IMR-90 (cell line): Measurements from ENCODE around the gene KRT1. TPM values are rescaled to one million over a fixed set of nuclear protein-coding genes. Genes with fewer than 3 reads are reported as not detected.

Source experiments
- ATAC-seq: fragments of 200-7000 bp; cut with Tn5 transposase; 2 replicates; pipeline ENCODE4 v1.9.1; 2020; ENCODE audit warnings: low read depth, mild to moderate bottlenecking, moderate library complexity
- BruUV-seq: library from RNA; stranded (reverse); fragments of 400-500 nt; replicated peaks from 2 replicates; lab custom pipeline; 2021; lab: Mats Ljungman, UMichigan
- CTCF ChIA-PET: fragments of 300-600 bp; formaldehyde crosslinking; extraction: SDS; loops from one replicate; lab custom pipeline; 2021; ENCODE audit warnings: antibody characterized with exemption; lab: Yijun Ruan, JAX
- POLR2A ChIA-PET: fragments of 300-600 bp; sonication (Branson Sonifier 250); formaldehyde crosslinking; loops from one replicate; lab custom pipeline; 2022; ENCODE audit warnings: antibody characterized with exemption; ENCODE audit not compliant: unreplicated experiment; lab: Charles Lee
- DNase-seq: peaks from one replicate; pipeline ENCODE4 v3.0.0; 2013
- H2AFZ ChIP-seq: replicated peaks from 2 replicates; pipeline ENCODE3; 2013; ENCODE audit warnings: low read length, mild to moderate bottlenecking; ENCODE audit not compliant: poor library complexity
- H2AK5ac ChIP-seq: 2 replicates; pipeline ENCODE4 v1.6.1; 2013; ENCODE audit warnings: low read depth, low read length, inconsistent platforms
- H2AK9ac ChIP-seq: replicated peaks from 2 replicates; pipeline ENCODE3; 2013; ENCODE audit warnings: mild to moderate bottlenecking, low read depth, low read length, moderate library complexity; ENCODE audit not compliant: poor library complexity
- H2BK120ac ChIP-seq: 2 replicates; pipeline ENCODE4 v1.6.1; 2013; ENCODE audit warnings: low read depth, low read length, inconsistent platforms
- H2BK15ac ChIP-seq: 3 replicates; pipeline ENCODE4 v1.6.1; 2013; ENCODE audit warnings: low read depth, low read length, inconsistent platforms
- H2BK20ac ChIP-seq: 2 replicates; pipeline ENCODE4 v1.6.1; 2013; ENCODE audit warnings: low read depth, mild to moderate bottlenecking, inconsistent platforms, low read length, moderate library complexity
- H2BK5ac ChIP-seq: 2 replicates; pipeline ENCODE4 v1.6.1; 2013; ENCODE audit warnings: mild to moderate bottlenecking, low read depth, low read length, inconsistent platforms; ENCODE audit not compliant: poor library complexity, severe bottlenecking
- H3K14ac ChIP-seq: replicated peaks from 2 replicates; pipeline ENCODE4 v1.6.1; 2013; ENCODE audit warnings: low read depth, low read length, inconsistent platforms
- H3K18ac ChIP-seq: 2 replicates; pipeline ENCODE4 v1.6.1; 2013; ENCODE audit warnings: low read depth, low read length, control low read depth
- H3K23ac ChIP-seq: 2 replicates; pipeline ENCODE4 v1.6.1; 2013; ENCODE audit warnings: low read depth, low read length, inconsistent platforms
- H3K27ac ChIP-seq: 2 replicates; pipeline ENCODE4 v1.5.1; 2013; ENCODE audit warnings: mild to moderate bottlenecking, control low read depth, low read length; ENCODE audit not compliant: insufficient read depth
- H3K27me3 ChIP-seq: 2 replicates; pipeline ENCODE4 v1.6.1; 2013; ENCODE audit warnings: low read length; ENCODE audit not compliant: control insufficient read depth, insufficient read depth
- H3K36me3 ChIP-seq: 2 replicates; pipeline ENCODE4 v1.6.1; 2013; ENCODE audit warnings: low read length, mixed read lengths; ENCODE audit not compliant: control insufficient read depth, insufficient read depth
- H3K4ac ChIP-seq: 2 replicates; pipeline ENCODE4 v1.6.1; 2013; ENCODE audit warnings: low read depth, low read length, inconsistent platforms
- H3K4me1 ChIP-seq: 2 replicates; pipeline ENCODE4 v1.6.1; 2013; ENCODE audit warnings: low read length, mixed read lengths; ENCODE audit not compliant: control insufficient read depth, insufficient read depth
- H3K4me2 ChIP-seq: 2 replicates; pipeline ENCODE4 v1.6.1; 2013; ENCODE audit warnings: low read depth, mild to moderate bottlenecking, control low read depth, low read length, moderate library complexity
- H3K4me3 ChIP-seq: 2 replicates; pipeline ENCODE4 v1.5.1; 2013; ENCODE audit warnings: low read depth, mild to moderate bottlenecking, control low read depth, low read length, moderate library complexity; ENCODE audit not compliant: insufficient read depth
- H3K56ac ChIP-seq: 2 replicates; pipeline ENCODE4 v1.6.1; 2013; ENCODE audit warnings: low read length, inconsistent platforms; ENCODE audit not compliant: insufficient read depth; ENCODE audit errors: extremely low read depth
- H3K79me1 ChIP-seq, 2 experiments: 2 replicates each; pipeline ENCODE4 v1.6.1; 2013; ENCODE audit warnings: low read length in 2 of 2, inconsistent platforms in 1 of 2, low read depth in 1 of 2
- H3K9ac ChIP-seq: 2 replicates; pipeline ENCODE4 v1.6.1; 2013; ENCODE audit warnings: low read depth, low read length, control low read depth
- H3K9me1 ChIP-seq: 2 replicates; pipeline ENCODE4 v1.6.1; 2013; ENCODE audit warnings: low read length, inconsistent platforms; ENCODE audit not compliant: insufficient read depth
- H3K9me3 ChIP-seq: 2 replicates; pipeline ENCODE4 v1.6.1; 2013; ENCODE audit warnings: low read length; ENCODE audit not compliant: control insufficient read depth, insufficient read depth
- H4K20me1 ChIP-seq: 2 replicates; pipeline ENCODE4 v1.6.1; 2013; ENCODE audit warnings: low read length, inconsistent platforms; ENCODE audit not compliant: insufficient read depth
- H4K5ac ChIP-seq: 2 replicates; pipeline ENCODE4 v1.6.1; 2013; ENCODE audit warnings: mild to moderate bottlenecking, low read depth, low read length, control low read depth
- H4K8ac ChIP-seq, 2 experiments: 2 replicates each; pipeline ENCODE4 v1.6.1; 2013; ENCODE audit warnings: low read depth in 2 of 2, low read length in 2 of 2, control low read depth in 1 of 2, inconsistent platforms in 1 of 2
- H4K91ac ChIP-seq: 2 replicates; pipeline ENCODE4 v1.6.1; 2013; ENCODE audit warnings: low read depth, low read length, inconsistent platforms; ENCODE audit not compliant: insufficient read depth
- BHLHE40 ChIP-seq: fragments of 150-350 bp; IDR thresholded peaks from 2 replicates; pipeline ENCODE4 v1.6.1; 2016; ENCODE audit warnings: mild to moderate bottlenecking, low read depth, low read length
- CEBPB ChIP-seq: IDR thresholded peaks from 2 replicates; pipeline ENCODE4 v1.6.1; 2012; ENCODE audit warnings: low read depth, low read length, improper control_type of control experiment
- CHD1 ChIP-seq: IDR thresholded peaks from 2 replicates; pipeline ENCODE4 v1.6.1; 2012; ENCODE audit warnings: low read depth, low read length, improper control_type of control experiment
- CTCF ChIP-seq: conservative IDR thresholded peaks from 2 replicates; pipeline ENCODE4 v1.5.1; 2012; ENCODE audit warnings: mild to moderate bottlenecking, low read depth, low read length, improper control_type of control experiment
- ELK1 ChIP-seq: fragments of 150-350 bp; IDR thresholded peaks from 2 replicates; pipeline ENCODE4 v1.6.1; 2016; ENCODE audit warnings: low read depth, mild to moderate bottlenecking, low read length, moderate library complexity, borderline replicate concordance
- FOS ChIP-seq: fragments of 150-350 bp; IDR thresholded peaks from 2 replicates; pipeline ENCODE4 v1.6.1; 2016; ENCODE audit warnings: low read depth, low read length
- MAFK ChIP-seq: IDR thresholded peaks from 2 replicates; pipeline ENCODE4 v1.6.1; 2012; ENCODE audit warnings: low read depth, low read length, improper control_type of control experiment
- MAZ ChIP-seq: IDR thresholded peaks from 2 replicates; pipeline ENCODE4 v1.6.1; 2012; ENCODE audit warnings: low read depth, mild to moderate bottlenecking, low read length, improper control_type of control experiment, moderate library complexity, borderline replicate concordance
- MXI1 ChIP-seq: IDR thresholded peaks from 2 replicates; pipeline ENCODE4 v1.6.1; 2012; ENCODE audit warnings: low read depth, mild to moderate bottlenecking, low read length, moderate library complexity, borderline replicate concordance
- NFE2L2 ChIP-seq: fragments of 150-350 bp; IDR thresholded peaks from 2 replicates; pipeline ENCODE4 v1.6.1; 2016; ENCODE audit warnings: low read depth, mild to moderate bottlenecking, low read length
- POLR2A ChIP-seq: IDR thresholded peaks from 2 replicates; pipeline ENCODE4 v1.6.1; 2012; ENCODE audit warnings: mild to moderate bottlenecking, low read depth, low read length
- RAD21 ChIP-seq: IDR thresholded peaks from 2 replicates; pipeline ENCODE4 v1.6.1; 2012; ENCODE audit warnings: low read length, improper control_type of control experiment
- RCOR1 ChIP-seq: IDR thresholded peaks from 2 replicates; pipeline ENCODE4 v1.6.1; 2012; ENCODE audit warnings: mild to moderate bottlenecking, low read length, improper control_type of control experiment; ENCODE audit not compliant: insufficient replicate concordance
- RFX5 ChIP-seq: IDR thresholded peaks from 2 replicates; pipeline ENCODE4 v1.8.0; 2012; ENCODE audit warnings: low read depth, mild to moderate bottlenecking, low read length, moderate library complexity
- SMC3 ChIP-seq: fragments of 150-350 bp; IDR thresholded peaks from 2 replicates; pipeline ENCODE4 v1.6.1; 2016; ENCODE audit warnings: low read depth, mild to moderate bottlenecking, antibody characterized with exemption, low read length, moderate library complexity
- WGBS, 2 experiments: methylation state at CpG; one replicate each; pipeline versions ENCODE4 v1.1.5 to v1.1.7; 2013; ENCODE audit warnings: missing lambda C conversion rate in 2 of 2; ENCODE audit not compliant: insufficient read length in 1 of 2; ENCODE audit errors: extremely low coverage in 2 of 2; 5-methylcytosine and 5-hydroxymethylcytosine counted together
- dilution Hi-C: fragments of 300-500 bp; cut with HindIII; formaldehyde crosslinking; loops from one replicate; pipeline ENCODE4 v1.14.3; 2018; ENCODE audit warnings: low sequenced_read_pairs; ENCODE audit not compliant: unreplicated experiment
- in situ Hi-C: fragments of 300-500 bp; cut with MboI; formaldehyde crosslinking; loops from 3 replicates; pipeline ENCODE4 v1.14.3; 2019; ENCODE audit warnings: low sequenced_read_pairs, inconsistent platforms, mixed read lengths
- intact Hi-C: fragments of 100-400 bp; cut with micrococcal nuclease; formaldehyde crosslinking; loops from 2 replicates; pipeline ENCODE4 v1.10.0; 2022
- polyA plus RNA-seq, 3 experiments: library from polyadenylated mRNA; depleted of rRNA; stranded (reverse); fragments of >200 nt; gene quantifications; 2 replicates each; pipeline ENCODE4 v1.2.3, GENCODE V29; 2012; ENCODE audit warnings: low replicate concordance in 1 of 3
- total RNA-seq: library from RNA; depleted of rRNA; stranded (reverse); fragments of >200 nt; gene quantifications from 2 replicates; pipeline ENCODE4 v1.2.3, GENCODE V29; 2012
- TF ChIP-seq, protein P1 (sequence below): fragments of 150-350 bp; IDR thresholded peaks from 2 replicates; pipeline ENCODE4 v1.6.1; 2017; ENCODE audit warnings: mild to moderate bottlenecking, antibody characterized with exemption, low read length, low read depth

Gene KRT1
- total and polyA plus RNA-seq, 2 of the 4 experiments (the other 2 are of a cell fraction), result not detected

DNA sequence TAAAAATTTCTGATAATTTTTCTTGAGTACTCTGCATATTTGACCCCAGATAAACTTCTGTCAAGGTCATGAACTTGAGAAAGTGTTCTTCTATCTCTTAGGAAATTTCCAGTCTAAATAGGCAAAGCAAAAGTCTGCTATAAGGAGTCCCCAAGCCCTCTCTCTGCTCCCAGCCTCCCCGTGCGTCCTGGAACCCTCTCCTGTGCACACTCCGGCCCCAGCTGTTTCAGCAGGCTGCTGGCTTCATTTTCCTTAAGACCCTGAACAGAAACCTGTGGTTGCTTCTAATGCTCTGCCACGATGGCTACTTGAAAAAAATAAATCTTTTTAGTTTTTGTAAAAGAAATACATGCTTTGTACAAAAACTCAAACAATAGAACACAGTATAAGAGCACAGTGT lies 42.9 kb downstream of the KRT1 start:
- Histone ChIP-seq H2AK5ac (no peak overlapping the region), H3K9ac (no peak overlapping the region), H4K5ac (no peak overlapping the region), H4K91ac (no peak overlapping the region), H2AK9ac (no peak overlapping the region), H3K4ac (no peak overlapping the region), H3K27ac (no peak overlapping the region), H3K23ac (no peak overlapping the region), H2BK5ac (no peak overlapping the region), H3K79me1 (no peaks in the 10 kb centered on the region), H3K9me1 (no peaks in the 10 kb centered on the region), H3K4me1 (no peaks in the 10 kb centered on the region), H3K56ac (no peak overlapping the region), H4K20me1 (no peaks in the 10 kb centered on the region), H3K27me3 (peaks cover 15% of the 10 kb centered on the region), H3K4me3 (no peak overlapping the region), H4K8ac (no peak overlapping the region), H2BK15ac (no peak overlapping the region), H2AFZ (no peak overlapping the region), H3K18ac (no peak overlapping the region), H3K9me3 (no peaks in the 10 kb centered on the region), H3K4me2 (no peak overlapping the region), H3K14ac (no peak overlapping the region), H2BK120ac (no peak overlapping the region), H2BK20ac (no peak overlapping the region), H3K36me3 (no peaks in the 10 kb centered on the region)
- ChIA-PET POLR2A (no interaction called here), CTCF (no interaction called here)
- dilution Hi-C loops (no loop called here), in situ Hi-C loops (no loop called here), intact Hi-C loops (no loop called here)
- WGBS, 2 experiments, result no CpG with 5 or more reads among the region's 4 CpGs
- DNase-seq (no peak), ATAC-seq (no peak)
- TF ChIP-seq SMC3, result no peak
- no peak for TF ChIP-seq CEBPB
- TF ChIP-seq BHLHE40, result no peak
- TF ChIP-seq MXI1, result no peak
- no peak for TF ChIP-seq CTCF
- TF ChIP-seq FOS, result no peak
- TF ChIP-seq RAD21, result no peak
- no peak for TF ChIP-seq RCOR1
- TF ChIP-seq MAZ, result no peak
- TF ChIP-seq RFX5, result no peak
- no peak for TF ChIP-seq POLR2A
- no peak for TF ChIP-seq CHD1
- TF ChIP-seq, protein P1, sequence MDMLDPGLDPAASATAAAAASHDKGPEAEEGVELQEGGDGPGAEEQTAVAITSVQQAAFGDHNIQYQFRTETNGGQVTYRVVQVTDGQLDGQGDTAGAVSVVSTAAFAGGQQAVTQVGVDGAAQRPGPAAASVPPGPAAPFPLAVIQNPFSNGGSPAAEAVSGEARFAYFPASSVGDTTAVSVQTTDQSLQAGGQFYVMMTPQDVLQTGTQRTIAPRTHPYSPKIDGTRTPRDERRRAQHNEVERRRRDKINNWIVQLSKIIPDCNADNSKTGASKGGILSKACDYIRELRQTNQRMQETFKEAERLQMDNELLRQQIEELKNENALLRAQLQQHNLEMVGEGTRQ, result no peak
- no peak for TF ChIP-seq ELK1
- no peak for TF ChIP-seq MAFK
- TF ChIP-seq NFE2L2, result no peak
- no TSS peak for BruUV-seq
